Endothelial cell of umbilical vein (primary cell): ENCODE data around the gene SEMA7A.

Experiments used
- CTCF ChIP-seq, 2 donors: IDR thresholded peaks; 1 replicate in 1 of 2; 2 replicates in 1 of 2; pipeline ENCODE4 v1.5.1; 2011; ENCODE audit warnings: low read length in 2 of 2, mild to moderate bottlenecking in 2 of 2, moderate library complexity in 2 of 2, control low read depth in 1 of 2, inconsistent platforms in 1 of 2, low read depth in 1 of 2; ENCODE audit not compliant: insufficient read depth in 1 of 2; ENCODE audit errors: extremely low read depth in 1 of 2
- EZH2 ChIP-seq: IDR thresholded peaks from 2 replicates; pipeline ENCODE4 v1.6.1; 2012; ENCODE audit warnings: borderline replicate concordance, low read depth, mild to moderate bottlenecking, moderate library complexity, low read length, inconsistent platforms; ENCODE audit not compliant: severe bottlenecking
- FOS ChIP-seq: IDR thresholded peaks from 2 replicates; pipeline ENCODE4 v1.6.1; 2011; ENCODE audit warnings: mild to moderate bottlenecking, low read length, moderate library complexity, borderline replicate concordance; ENCODE audit not compliant: insufficient read depth
- GATA2 ChIP-seq: IDR thresholded peaks from 2 replicates; pipeline ENCODE4 v1.7.0; 2011; ENCODE audit warnings: low read depth, mild to moderate bottlenecking, moderate library complexity, mixed read lengths, low read length; ENCODE audit not compliant: insufficient read length, insufficient read depth
- JUN ChIP-seq: IDR thresholded peaks from 2 replicates; pipeline ENCODE4 v1.6.1; 2011; ENCODE audit warnings: borderline replicate concordance, low read depth; ENCODE audit not compliant: insufficient read length, insufficient read depth
- MAX ChIP-seq: IDR thresholded peaks from 2 replicates; pipeline ENCODE4 v1.6.1; 2011; ENCODE audit not compliant: insufficient read depth, insufficient read length
- MYC ChIP-seq: IDR thresholded peaks from one replicate; pipeline ENCODE4 v1.6.1; 2011; ENCODE audit warnings: mild to moderate bottlenecking, low read depth, low read length
- POLR2A ChIP-seq: IDR thresholded peaks from 2 replicates; pipeline ENCODE4 v1.6.1; 2012; ENCODE audit warnings: low read depth, mild to moderate bottlenecking, control low read depth, low read length
- POLR2AphosphoS5 ChIP-seq: IDR thresholded peaks from 2 replicates; pipeline ENCODE4 v1.6.1; 2012; ENCODE audit warnings: low read depth, mild to moderate bottlenecking, control low read depth, low read length, moderate library complexity; ENCODE audit not compliant: insufficient read depth

GRCh38 chr15:74399511-74400312, 34.0 kb downstream of the SEMA7A start:
- no peak for TF ChIP-seq CTCF (IDR thresholded peaks at IDR 0.05; ENCODE audit: extremely low read depth in 1 of 2, insufficient read depth in 1 of 2, low read depth in 1 of 2, low read length in 2 of 2)
- TF ChIP-seq POLR2AphosphoS5 = no peak
- no peak for TF ChIP-seq MAX
- TF ChIP-seq POLR2A = no peak
- no peak for TF ChIP-seq EZH2
- TF ChIP-seq MYC = no peak
- no peak for TF ChIP-seq JUN
- no peak for TF ChIP-seq FOS
- no peak for TF ChIP-seq GATA2
